Heart right ventricle (tissue), 16 donors: Measurements from ENCODE around the gene CCDC188. TPM values are rescaled to one million over a fixed set of nuclear protein-coding genes. Genes with fewer than 3 reads are reported as not detected.

Experiments
- ATAC-seq, 8 donors: fragments of 200-7000 bp; cut with Tn5 transposase; one replicate each; pipeline ENCODE4 v1.9.1; 2020; ENCODE audit warnings: mild to moderate bottlenecking in 8 of 8, moderate library complexity in 8 of 8, moderate number of reproducible peaks in 1 of 8
- DNase-seq, 2 donors: peaks; one replicate each; pipeline ENCODE4 v3.0.0-alpha.2; 2020
- H3K27ac ChIP-seq, 10 donors: fragments of 200-600 bp; sonication (generic) in 2 of 10; one replicate each; pipeline versions ENCODE4 v1.5.0 to v1.8.0; 2020 to 2022; ENCODE audit warnings: mild to moderate bottlenecking in 3 of 10
- H3K27me3 ChIP-seq, 7 donors: fragments of 200-600 bp; one replicate each; pipeline ENCODE4 v1.8.0; 2021 to 2022; ENCODE audit warnings: mild to moderate bottlenecking in 2 of 7
- H3K36me3 ChIP-seq, 9 donors: fragments of 200-600 bp; sonication (generic) in 1 of 9; one replicate each; pipeline versions ENCODE4 v1.5.0 to v1.8.0; 2020 to 2022; ENCODE audit warnings: mild to moderate bottlenecking in 2 of 9
- H3K4me1 ChIP-seq, 9 donors: fragments of 200-600 bp; sonication (generic) in 1 of 9; one replicate each; pipeline versions ENCODE4 v1.5.0 to v1.8.0; 2020 to 2022; ENCODE audit warnings: mild to moderate bottlenecking in 4 of 9
- H3K4me3 ChIP-seq, 10 donors: fragments of 200-600 bp; sonication (generic) in 2 of 10; one replicate each; pipeline versions ENCODE4 v1.5.0 to v1.8.0; 2020 to 2022; ENCODE audit warnings: mild to moderate bottlenecking in 7 of 10, moderate library complexity in 2 of 10
- H3K9me3 ChIP-seq, 11 donors: fragments of 200-600 bp in 10 of 11; sonication (generic) in 2 of 11; one replicate each; pipeline versions ENCODE4 v1.5.0 to v1.8.0; 2013 to 2022; ENCODE audit warnings: mild to moderate bottlenecking in 2 of 11, control low read depth in 1 of 11, moderate library complexity in 1 of 11
- WGBS, 2 donors: extraction: QIAGEN DNeasy Blood & Tissue Kit; methylation state at CpG; one replicate each; pipeline ENCODE4 v1.1.7; 2013; ENCODE audit warnings: inconsistent platforms in 1 of 2; 5-methylcytosine and 5-hydroxymethylcytosine counted together
- intact Hi-C, 10 donors: fragments of 100-400 bp; cut with DNase I; formaldehyde crosslinking; loops; one replicate each; pipeline versions ENCODE4 v1.11.1 to v1.14.2; 2022
- polyA plus RNA-seq, 2 donors: library from polyadenylated mRNA; stranded (reverse); fragments of 200-250 nt; gene quantifications; one replicate each; pipeline ENCODE4 v1.2.3, GENCODE V29; 2013
- total RNA-seq, 10 donors: library from RNA; stranded (reverse); fragmentation: NEBNext Ultra II Directional in 3 of 10; extraction: Animal tissue kit (Norgen Biotek cat#: 25700) in 3 of 10; gene quantifications; one replicate each; pipeline versions ENCODE4 v1.2.1 to v1.2.4, GENCODE V29; 2021 to 2023
- TF ChIP-seq, protein P1 (sequence below), 9 donors: fragments of 200-600 bp; sonication (generic) in 2 of 9; IDR thresholded peaks; one replicate each; pipeline versions ENCODE4 v1.5.0 to v1.8.0; 2021 to 2022; ENCODE audit warnings: antibody characterized with exemption in 9 of 9, mild to moderate bottlenecking in 5 of 9, moderate library complexity in 1 of 9
- donor health status: Arrhythmogenic right ventricular cardiomyopathy.
- donor health status: ischemic (EF 13 %, LVEDD 7.1; RV severe dilation, severe dysfunction).
- donor health status: healthy with polysubstance abuse.
- donor health status: DM: no; HTN: yes; CAD: no.
- donor health status: DM: no; HTN: no; CAD: no.
- donor health status: ischemic (EF 25% LVEDD 6.9; RV normal size, moderate dysfunction).
- donor health status: ischemic (EF 25% LVEDD 5.7; RV mildly dilated, moderate dysfunction).
- donor health status: healthy.
- donor health status: DM: yes; HTN: yes; CAD: no.
- donor health status: Ischemic cardiomyopathy.
- donor health status: ischemic (EF 35%, LVEDD 5.7; RV mildly dilated, moderate dysfunction).
- donor health status: nonischemic (EF 11% LVEDD 7.7; RV severe dilation, severe dysfunction).
- donor health status: DM: yes; HTN: yes; CAD: no.
- donor health status: PGD.
- donor health status: ischemic (EF 29% LVEDD 5.4; RV normal size, mild dysfunction).
- donor health status: nonischemic (EF 23%, LVEDD 6.1; RV moderate dilation, normal function).

The CCDC188 gene
- total and polyA plus RNA-seq, 12 donors, result 0.15 to 2.3 (median 0.51) TPM; not detected in 3

DNA sequence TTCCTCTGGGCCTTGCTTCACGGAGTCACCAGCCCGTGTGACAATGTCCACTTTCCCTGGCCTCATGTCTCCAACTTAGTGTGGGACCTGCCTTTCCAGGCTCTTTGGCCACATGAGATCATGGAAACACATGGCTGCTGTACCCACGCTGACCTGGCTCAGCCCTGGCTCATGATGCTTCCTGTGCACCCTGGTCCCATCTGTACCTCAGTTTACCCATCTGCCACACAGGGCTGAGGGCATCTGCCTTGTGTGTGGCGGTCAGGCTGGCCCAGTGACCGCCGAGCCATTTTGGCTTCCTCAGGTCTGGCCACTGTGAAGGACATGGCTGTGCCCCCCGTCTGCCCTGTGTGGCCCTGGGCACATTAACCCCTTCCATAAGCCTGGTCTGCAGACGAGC, 32.2 kb upstream of the CCDC188 start:
- H3K4me3 ChIP-seq, result no peak overlapping the region
- H3K36me3 ChIP-seq, result no peaks in the 10 kb centered on the region
- TF ChIP-seq, protein P1, sequence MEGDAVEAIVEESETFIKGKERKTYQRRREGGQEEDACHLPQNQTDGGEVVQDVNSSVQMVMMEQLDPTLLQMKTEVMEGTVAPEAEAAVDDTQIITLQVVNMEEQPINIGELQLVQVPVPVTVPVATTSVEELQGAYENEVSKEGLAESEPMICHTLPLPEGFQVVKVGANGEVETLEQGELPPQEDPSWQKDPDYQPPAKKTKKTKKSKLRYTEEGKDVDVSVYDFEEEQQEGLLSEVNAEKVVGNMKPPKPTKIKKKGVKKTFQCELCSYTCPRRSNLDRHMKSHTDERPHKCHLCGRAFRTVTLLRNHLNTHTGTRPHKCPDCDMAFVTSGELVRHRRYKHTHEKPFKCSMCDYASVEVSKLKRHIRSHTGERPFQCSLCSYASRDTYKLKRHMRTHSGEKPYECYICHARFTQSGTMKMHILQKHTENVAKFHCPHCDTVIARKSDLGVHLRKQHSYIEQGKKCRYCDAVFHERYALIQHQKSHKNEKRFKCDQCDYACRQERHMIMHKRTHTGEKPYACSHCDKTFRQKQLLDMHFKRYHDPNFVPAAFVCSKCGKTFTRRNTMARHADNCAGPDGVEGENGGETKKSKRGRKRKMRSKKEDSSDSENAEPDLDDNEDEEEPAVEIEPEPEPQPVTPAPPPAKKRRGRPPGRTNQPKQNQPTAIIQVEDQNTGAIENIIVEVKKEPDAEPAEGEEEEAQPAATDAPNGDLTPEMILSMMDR (IDR thresholded peaks at IDR 0.05), result no peak
- WGBS, 2 donors, result 88 to 91% methylated on average over 8 of the region's 8 CpGs
- no peaks in the 10 kb centered on the region for H3K4me1 ChIP-seq
- ATAC-seq (no peak), DNase-seq (no peak)
- intact Hi-C loops, result no loop called here
- no peak overlapping the region for H3K27ac ChIP-seq
- H3K9me3 ChIP-seq, result no peaks in the 10 kb centered on the region
- peaks cover 0 to 9% (median 0%) of the 10 kb centered on the region in 7 donors for H3K27me3 ChIP-seq

DNA sequence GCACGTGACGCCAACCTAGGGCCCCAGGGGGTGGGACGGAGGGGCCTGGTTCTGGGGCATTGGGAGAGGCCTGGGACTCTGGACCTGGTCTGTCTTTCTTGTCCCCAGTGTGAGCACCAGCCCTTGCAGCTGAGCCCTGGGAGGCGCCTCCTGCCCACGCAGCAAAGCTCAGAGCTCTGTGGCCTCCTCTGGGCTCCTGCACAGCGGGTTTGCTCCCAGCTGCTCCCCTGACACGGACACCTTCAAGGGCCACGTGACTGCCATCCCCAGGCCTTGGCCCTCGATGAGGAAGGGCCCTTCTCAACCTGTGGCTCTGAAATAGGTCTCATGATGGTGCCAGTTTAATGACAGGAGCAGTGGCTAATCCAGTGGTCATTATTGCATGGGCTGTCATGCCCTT, 31.5 kb upstream of the CCDC188 start:
- no peak overlapping the region for H3K27ac ChIP-seq
- peaks cover 0 to 9% (median 0%) of the 10 kb centered on the region in 7 donors for H3K27me3 ChIP-seq
- 88 to 93% methylated on average over 9 of the region's 9 CpGs for WGBS, 2 donors
- no peak for DNase-seq
- intact Hi-C loops, result no loop called here
- TF ChIP-seq, protein P1 (IDR thresholded peaks at IDR 0.05), result no peak
- H3K4me1 ChIP-seq, result no peaks in the 10 kb centered on the region
- H3K9me3 ChIP-seq, result no peaks in the 10 kb centered on the region
- ATAC-seq, result no peak
- H3K4me3 ChIP-seq, result no peak overlapping the region
- no peaks in the 10 kb centered on the region for H3K36me3 ChIP-seq

DNA sequence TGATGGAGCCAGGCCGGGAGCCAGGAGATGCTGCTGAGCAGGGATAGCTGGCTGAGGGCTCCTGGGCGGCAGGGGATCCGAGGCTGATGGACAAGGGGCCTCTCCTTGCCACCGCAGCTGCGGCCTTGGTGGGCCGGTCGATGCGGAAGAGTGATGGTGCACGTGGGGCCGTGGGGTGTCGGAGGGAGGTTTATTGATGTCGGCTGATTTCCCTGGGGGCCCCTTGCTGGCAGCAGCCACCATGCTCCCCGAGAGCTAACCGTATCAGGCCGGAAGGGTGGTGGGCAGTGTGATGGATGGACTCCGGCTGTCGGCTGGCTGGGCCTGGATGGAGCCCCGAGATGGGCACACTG, 31.0 kb upstream of the CCDC188 start:
- no peaks in the 10 kb centered on the region for H3K9me3 ChIP-seq
- H3K4me3 ChIP-seq, result no peak overlapping the region
- H3K4me1 ChIP-seq, result no peaks in the 10 kb centered on the region
- H3K36me3 ChIP-seq, result no peaks in the 10 kb centered on the region
- WGBS, 2 donors, result 87 to 89% methylated on average over 18 of the region's 18 CpGs
- H3K27me3 ChIP-seq, result peaks cover 0 to 9% (median 0%) of the 10 kb centered on the region in 7 donors
- intact Hi-C loops, result no loop called here
- DNase-seq, result no peak
- no peak for ATAC-seq
- no peak overlapping the region for H3K27ac ChIP-seq
- TF ChIP-seq, protein P1 (IDR thresholded peaks at IDR 0.05), result no peak

DNA sequence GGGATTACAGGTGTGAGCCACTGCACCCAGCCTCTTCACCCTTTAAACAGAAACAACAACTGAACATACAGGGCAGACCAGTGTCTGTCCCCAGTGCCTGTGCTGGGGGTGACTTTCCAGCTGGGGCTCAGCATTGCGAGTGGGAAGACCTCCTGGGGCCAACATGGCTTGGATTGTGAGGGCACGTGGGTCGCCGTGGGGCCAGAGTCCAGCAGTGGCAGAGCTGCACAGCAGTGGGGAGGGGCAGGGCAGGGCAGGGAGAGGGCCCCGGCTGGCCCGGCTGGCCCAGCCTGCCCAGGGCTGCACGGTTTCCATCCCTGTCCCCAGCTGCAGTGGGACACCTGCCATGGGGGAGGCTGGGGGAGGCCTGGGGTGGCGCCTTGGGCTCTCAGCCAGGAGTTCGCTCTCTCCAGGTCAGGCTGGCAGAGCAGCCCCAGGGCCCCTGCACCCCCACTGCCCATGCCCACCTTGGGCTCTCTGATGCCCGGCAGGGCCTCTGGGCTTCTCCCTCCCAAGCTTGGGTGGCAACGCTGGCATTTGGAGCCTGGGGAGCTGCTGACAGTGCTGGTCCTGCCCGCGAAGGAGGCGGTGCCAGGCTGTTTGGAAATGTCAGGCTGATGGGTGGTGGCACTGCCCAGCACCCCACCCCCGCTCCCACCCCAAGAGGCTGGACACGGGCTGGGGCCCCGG, 30.5 kb upstream of the CCDC188 start:
- no peak for DNase-seq
- no peaks in the 10 kb centered on the region for H3K9me3 ChIP-seq
- TF ChIP-seq, protein P1 (IDR thresholded peaks at IDR 0.05), result no peak
- H3K4me1 ChIP-seq, result no peaks in the 10 kb centered on the region
- no peak overlapping the region for H3K27ac ChIP-seq
- ATAC-seq, result no peak
- no peak overlapping the region for H3K4me3 ChIP-seq
- intact Hi-C loops, result no loop called here
- no peaks in the 10 kb centered on the region for H3K36me3 ChIP-seq
- H3K27me3 ChIP-seq, result peaks cover 0 to 9% (median 0%) of the 10 kb centered on the region in 7 donors
- whole genome bisulfite sequencing, 2 donors, result 83 to 88% methylated on average over 17 of the region's 17 CpGs
